Measurements from ENCODE around the gene QRICH2.

GRCh38 chr17:76236603-76237002 is 71.5 kb downstream of the QRICH2 start:
- TF ChIP-seq CEBPB (IDR thresholded peaks at IDR 0.05), result no peak
- no peak for TF ChIP-seq EP300 (IDR thresholded peaks at IDR 0.05; ENCODE audit: borderline replicate concordance)
